Measurements from ENCODE around the gene PCSK2. TPM values are rescaled to one million over a fixed set of nuclear protein-coding genes. Genes with fewer than 3 reads are reported as not detected.
"Not testable (repeated sequence)": the region's sequence is repeated elsewhere in the genome, so short reads cannot be mapped to it uniquely, and the experiment has no call there.

Gene PCSK2
- under 1 TPM; 0.71 to 0.85 (median 0.78) TPM for polyA plus RNA-seq (ENCODE audit: insufficient read length in 3 of 3)

DNA sequence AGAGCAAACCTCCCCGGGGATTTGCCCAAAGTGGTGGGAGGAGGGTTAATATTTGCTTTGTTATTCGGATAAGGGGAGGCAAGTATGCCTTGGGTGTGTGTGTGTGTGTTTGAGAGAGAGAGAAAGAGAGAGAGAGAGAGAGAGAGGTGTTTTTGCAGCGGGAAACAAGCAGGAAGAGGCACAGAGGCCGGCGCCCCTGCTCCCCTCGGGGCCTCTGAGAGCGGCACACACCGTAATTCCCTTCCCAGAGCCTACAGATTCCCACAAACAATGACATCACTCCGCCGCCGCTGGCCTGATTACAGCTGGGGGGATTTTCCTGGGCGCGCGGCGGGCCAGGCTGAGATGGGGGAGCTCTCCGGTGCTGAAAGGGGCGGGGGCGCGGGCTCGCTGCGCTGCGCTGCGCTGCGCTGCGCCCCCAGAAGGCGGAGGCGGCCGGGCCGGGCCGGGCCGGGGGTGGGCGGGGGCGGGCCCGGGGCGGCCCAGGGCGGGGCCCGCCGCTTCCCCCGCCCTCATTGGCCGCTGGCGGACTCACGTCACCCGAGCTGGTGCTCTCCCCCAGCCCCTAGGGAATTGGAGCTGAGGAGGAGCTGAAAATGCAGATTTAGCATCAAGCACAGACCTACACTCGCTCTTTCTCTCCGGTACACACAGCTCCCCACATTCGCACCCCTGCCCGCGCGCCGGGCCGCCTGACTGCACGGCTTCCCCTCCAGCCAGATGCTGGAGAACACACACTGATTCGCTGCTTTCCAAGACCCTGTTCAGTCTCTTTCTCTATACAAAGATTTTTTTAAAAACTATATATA, at the start of gene PCSK2:
Gene PCSK2 (plus strand): TSS at position 631 of the 809 bp plus-strand sequence. CDS start 266 bp downstream, outside the sequence.
- DNase-seq (ENCODE audit: low read depth in 3 of 3, low spot score in 2 of 3): peak in 2 of 3 donors; percentile 44 to 54

GRCh38 chr20:17177341-17177740, 49.5 kb upstream of the PCSK2 start:
- no peak for DNase-seq (ENCODE audit: low read depth in 3 of 3, low spot score in 2 of 3)

- DNase-seq (ENCODE audit: low read depth in 3 of 3, low spot score in 2 of 3): no peak
Measured at GRCh38 chr20:17179840-17180239, 47.0 kb upstream of the PCSK2 start.

DNA sequence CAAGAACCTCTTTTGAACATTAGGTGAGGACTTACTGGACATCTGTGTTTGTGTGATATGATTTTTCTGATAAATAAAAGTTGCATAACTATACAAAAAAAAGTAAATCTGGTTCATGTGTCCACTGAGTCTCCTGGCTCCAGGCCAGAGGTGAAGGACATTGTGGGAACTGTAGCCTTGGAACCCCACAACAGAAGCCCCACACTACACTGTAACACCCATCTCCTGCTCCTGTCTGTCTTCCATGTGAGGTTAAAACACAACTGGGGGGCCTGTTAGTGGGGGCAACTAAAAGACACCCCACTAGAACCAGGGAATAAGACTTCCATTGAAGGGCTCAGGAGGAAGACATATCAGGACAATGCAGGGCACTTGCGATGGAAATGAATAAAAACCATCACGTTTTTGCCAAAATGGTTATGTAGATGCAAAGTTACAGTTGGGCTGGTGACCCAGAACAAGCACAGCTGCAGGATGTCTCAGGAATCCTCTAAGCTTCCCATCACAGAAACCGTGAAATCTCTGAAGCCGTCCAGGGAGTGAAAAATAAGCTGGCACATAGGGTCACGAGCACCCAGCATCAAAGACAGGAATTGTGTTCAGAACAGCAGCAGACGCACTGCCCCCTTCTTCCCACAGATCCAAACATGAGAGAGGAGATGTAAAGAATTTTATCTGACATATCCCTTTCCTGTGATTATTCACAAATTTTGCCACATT, 36.7 kb upstream of the PCSK2 start:
- no peak for DNase-seq (ENCODE audit: low read depth in 3 of 3, low spot score in 2 of 3)

DNA sequence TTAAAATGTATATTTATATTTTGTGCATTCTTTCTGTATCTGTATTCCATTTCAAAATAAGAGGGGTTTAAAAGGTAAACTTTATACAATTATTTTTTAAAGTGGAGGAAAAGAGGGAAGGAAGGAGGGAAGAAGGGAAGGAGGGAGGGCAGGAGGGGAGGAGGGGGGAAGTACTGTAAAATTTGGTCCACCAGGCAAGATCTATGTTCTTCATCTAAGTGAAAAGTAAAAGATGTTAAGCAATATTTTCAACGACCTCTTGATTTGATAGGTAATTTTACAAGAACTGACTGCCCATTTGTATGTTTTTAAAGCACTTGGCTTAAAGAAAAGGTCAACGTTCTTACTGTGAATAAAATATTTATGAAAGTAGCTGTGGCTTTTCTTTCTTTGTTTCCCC, 29.8 kb upstream of the PCSK2 start:
- DNase-seq (ENCODE audit: low read depth in 3 of 3, low spot score in 2 of 3): no peak

DNA sequence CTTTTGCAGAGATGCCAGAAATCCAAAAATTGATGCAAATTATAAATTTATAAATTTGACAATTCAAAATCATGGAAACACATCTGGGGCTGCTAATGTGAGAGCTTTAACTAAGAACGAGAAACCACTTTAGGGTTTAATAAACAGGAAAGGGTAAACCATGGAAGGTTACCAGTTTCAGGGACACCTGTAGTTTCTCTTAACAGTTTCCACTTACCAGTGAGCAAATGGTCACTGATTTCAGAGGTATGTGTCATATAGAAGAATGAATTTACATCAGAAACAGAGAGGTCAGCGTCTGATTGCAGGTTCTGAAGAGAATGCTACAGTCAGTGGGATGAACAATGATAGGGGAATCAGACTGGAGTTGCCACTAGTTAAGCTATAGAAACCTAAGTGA, 24.8 kb upstream of the PCSK2 start:
- DNase-seq (ENCODE audit: low read depth in 3 of 3, low spot score in 2 of 3): no peak

DNA sequence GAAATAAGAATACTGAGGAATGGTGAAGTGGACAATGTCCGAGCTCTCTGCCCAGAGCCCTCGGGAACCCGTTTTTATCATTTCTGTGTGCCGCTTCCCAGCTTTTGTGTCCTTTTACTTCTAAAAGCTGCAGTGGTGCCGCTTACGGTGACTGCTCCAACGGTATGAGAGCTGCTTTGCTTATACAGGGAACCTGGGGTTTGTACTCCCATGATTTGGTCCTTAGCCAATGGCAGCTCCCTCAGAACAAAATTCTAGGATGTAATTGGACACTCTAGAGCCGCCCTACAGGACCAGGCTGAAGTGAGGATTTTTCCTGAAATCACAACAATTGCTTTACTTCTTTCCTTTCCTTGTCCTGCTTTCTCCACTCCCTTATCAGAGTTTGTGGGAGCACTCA, 24.2 kb upstream of the PCSK2 start:
- DNase-seq (ENCODE audit: low read depth in 3 of 3, low spot score in 2 of 3): peak in 1 of 3 donors; percentile 29

GRCh38 chr20:17205084-17205813, 21.6 kb upstream of the PCSK2 start:
- no peak for DNase-seq (ENCODE audit: low read depth in 3 of 3, low spot score in 2 of 3)

DNA sequence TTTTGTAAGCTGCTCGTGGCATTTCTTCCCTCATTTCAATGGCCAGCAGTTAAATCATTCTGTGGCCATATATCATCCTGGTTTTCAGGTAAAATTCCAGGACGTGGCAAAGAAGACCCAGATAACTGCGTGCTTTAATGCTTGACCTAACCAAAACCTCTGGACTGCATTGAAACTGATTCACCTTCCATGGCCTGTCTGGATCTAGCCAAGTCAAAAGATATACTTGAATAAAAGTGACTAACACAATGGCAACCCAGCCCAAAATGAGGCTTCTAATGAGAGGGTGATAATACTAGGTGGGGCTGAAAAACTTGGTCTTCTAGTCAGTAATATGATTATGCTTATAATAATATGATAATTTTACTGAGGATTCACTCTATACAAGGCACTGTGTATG, 16.5 kb upstream of the PCSK2 start:
- DNase-seq (ENCODE audit: low read depth in 3 of 3, low spot score in 2 of 3): no peak

- DNase-seq (ENCODE audit: low read depth in 3 of 3, low spot score in 2 of 3): no peak
Measured at GRCh38 chr20:17210983-17211382, 15.9 kb upstream of the PCSK2 start.

DNA sequence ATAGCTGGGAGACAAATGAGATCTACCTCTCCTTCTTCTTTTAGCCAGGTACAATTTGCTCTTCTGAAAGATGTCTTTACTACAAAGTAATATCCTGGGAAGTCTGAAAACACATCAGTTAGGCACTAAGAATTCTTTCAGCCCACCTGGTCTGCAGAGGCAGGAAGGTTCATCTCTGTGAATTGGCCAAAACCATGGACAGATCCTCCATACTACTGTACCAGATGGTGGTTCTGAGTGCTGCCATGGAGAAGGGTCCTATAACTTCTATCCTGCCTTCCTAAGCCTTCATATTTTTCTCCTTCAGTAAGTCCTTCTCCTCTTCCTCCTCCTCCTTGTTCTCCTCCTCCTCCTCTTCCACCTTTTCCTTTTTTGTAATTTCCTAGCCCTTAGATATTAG, 11.7 kb upstream of the PCSK2 start:
- DNase-seq (ENCODE audit: low read depth in 3 of 3, low spot score in 2 of 3): no peak

DNA sequence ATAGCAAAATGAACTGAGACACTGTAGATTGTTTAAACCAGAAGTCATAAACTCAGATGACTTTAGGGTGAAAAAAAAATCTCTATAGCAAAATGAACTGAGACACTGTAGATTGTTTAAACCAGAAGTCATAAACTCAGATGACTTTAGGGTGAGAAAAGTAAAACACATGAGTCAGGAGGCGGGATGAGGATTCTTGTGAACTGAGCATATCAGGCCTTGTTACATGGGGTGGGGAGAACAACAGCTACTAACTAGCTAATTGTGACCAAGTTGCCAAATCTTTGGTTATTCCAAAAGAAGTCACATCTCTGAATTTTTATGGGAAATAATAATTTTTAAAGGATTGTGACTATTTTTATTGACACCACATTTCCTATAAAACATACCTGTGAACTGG, 7.0 kb upstream of the PCSK2 start:
- not testable (repeated sequence) for DNase-seq (ENCODE audit: low read depth in 3 of 3, low spot score in 2 of 3)

GRCh38 chr20:17223553-17223952, 3.3 kb upstream of the PCSK2 start:
- DNase-seq (ENCODE audit: low read depth in 3 of 3, low spot score in 2 of 3): no peak

GRCh38 chr20:17225851-17226409, 910 bp upstream of the PCSK2 start:
- DNase-seq (ENCODE audit: low read depth in 3 of 3, low spot score in 2 of 3): no peak

- no peak for DNase-seq (ENCODE audit: low read depth in 3 of 3, low spot score in 2 of 3)
Measured at GRCh38 chr20:17227219-17227575, 357 bp downstream of the PCSK2 start.

GRCh38 chr20:17227669-17228623, 1.1 kb downstream of the PCSK2 start:
- DNase-seq (ENCODE audit: low read depth in 3 of 3, low spot score in 2 of 3): peak in 1 of 3 donors; percentile 36

DNA sequence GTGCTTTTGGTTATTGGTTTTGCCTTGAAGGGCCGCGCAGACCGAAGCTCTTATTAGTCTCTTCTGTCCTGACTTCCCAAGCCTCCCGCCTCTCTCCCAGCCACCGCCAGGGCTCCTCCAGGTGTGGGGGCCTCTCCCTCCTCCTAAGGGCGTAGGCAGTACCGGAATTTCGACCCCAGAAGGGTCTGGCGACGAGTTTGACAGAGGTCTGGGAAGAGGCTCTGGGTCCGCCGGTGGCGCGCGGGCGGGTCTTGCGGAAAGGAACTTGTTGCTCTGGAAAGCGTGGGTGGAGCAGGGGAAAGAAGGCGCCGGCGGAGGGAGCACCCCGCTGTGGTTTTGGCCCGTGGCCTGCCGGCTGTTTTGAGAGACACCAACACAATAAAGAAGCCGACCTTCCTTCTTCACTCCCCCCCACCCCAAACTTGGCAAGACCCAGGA, 1.8 kb downstream of the PCSK2 start:
- DNase-seq (ENCODE audit: low read depth in 3 of 3, low spot score in 2 of 3): no peak

DNA sequence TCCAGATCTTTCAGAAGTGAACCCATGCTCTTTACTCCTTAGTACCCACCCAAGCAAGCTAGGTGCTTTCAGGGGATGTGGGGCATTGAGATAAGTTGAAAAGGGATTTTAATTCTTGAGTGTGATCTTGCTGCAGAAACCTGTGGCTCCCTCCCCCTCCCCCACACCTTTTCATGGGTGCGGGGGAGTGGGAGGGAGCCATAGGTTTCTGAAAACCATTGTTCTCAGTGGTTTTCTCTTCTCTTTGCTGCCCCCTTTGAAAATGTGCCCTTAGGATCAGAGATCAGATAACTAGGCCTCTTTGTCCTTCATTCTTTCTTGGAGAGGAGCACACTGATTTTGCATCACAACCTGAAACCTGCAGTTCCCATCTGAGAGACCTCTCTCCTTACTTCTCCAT, 2.4 kb downstream of the PCSK2 start:
- DNase-seq (ENCODE audit: low read depth in 3 of 3, low spot score in 2 of 3): no peak

GRCh38 chr20:17233626-17234025, 6.8 kb downstream of the PCSK2 start:
- no peak for DNase-seq (ENCODE audit: low read depth in 3 of 3, low spot score in 2 of 3)

DNA sequence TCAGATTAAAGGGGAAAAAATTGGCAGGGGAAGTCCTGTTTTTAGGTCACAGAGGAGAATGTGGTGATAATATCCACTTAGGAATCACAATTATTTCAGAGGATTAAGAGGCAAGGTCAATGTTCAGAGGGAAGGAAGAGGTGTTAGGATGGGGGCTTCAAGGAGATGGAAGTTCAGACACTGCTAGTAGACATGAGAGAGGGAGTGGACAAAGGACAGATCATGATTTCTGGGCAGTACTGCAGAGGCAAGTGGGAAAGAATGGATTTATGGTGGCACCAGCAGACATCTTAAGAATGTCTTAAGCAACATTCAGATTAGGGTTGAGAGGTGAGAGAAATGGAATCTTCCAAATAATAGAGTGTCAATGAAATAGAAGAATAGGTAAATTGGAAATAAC, 9.9 kb downstream of the PCSK2 start:
- no peak for DNase-seq (ENCODE audit: low read depth in 3 of 3, low spot score in 2 of 3)

All from right renal cortex interstitium (tissue), 3 donors.